Activated CD4-positive, alpha-beta T cell treated with anti-CD3 and anti-CD28 coated beads for 4 hours (primary cell): ENCODE results near the gene RORB.

Experiments used
- DNase-seq, 2 donors: peaks; one replicate each; pipeline ENCODE4 v3.0.0-alpha.2; 2020

The RORB gene

GRCh38 chr9:74496819-74497747 lies at the start of gene RORB:
TSS of gene RORB (plus strand) at chr9:74497335. CDS start at chr9:74497977, 642 bp downstream.
- DNase-seq: no peak

DNA sequence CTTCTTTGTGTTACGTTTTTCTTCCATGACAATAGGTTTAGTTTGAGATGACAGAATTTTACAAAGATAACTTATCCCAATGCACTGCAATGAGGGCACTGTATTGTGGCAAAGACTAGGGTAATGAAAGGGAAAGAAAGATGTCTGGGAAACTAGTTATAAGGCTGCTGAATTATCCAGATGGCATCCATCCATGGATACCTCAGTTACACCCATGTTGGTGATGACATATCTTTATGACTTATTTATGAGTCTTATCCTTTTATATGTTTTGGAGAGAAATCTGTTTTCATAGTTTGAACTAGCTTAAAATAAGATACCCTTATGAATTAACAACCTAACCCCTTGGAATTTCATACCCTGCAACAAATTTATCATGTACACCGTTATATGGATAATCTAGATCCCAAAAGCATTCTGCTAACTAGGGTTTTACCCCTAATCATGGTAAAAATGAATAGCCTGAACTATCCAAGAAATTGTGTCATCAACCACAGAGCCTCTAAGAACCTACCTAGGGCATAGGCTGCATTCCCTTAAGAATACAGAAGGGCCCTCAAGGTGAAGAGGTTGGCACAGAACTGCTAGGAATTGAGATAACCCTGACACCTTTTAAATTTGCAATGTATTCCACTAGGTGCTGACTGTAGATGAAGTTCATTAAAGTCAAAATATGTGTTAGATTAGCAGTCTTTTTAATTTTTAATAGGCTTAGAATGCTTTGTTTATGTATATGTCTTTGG lies 49.5 kb upstream of the RORB start:
- DNase-seq: no peak

GRCh38 chr9:74449060-74449459 lies 48.1 kb upstream of the RORB start:
- no peak for DNase-seq

GRCh38 chr9:74458832-74459231 lies 38.3 kb upstream of the RORB start:
- DNase-seq: no peak

- no peak for DNase-seq
Observed at GRCh38 chr9:74463825-74464224, 33.3 kb upstream of the RORB start.

- DNase-seq: no peak
Observed at GRCh38 chr9:74478606-74479005, 18.5 kb upstream of the RORB start.

DNA sequence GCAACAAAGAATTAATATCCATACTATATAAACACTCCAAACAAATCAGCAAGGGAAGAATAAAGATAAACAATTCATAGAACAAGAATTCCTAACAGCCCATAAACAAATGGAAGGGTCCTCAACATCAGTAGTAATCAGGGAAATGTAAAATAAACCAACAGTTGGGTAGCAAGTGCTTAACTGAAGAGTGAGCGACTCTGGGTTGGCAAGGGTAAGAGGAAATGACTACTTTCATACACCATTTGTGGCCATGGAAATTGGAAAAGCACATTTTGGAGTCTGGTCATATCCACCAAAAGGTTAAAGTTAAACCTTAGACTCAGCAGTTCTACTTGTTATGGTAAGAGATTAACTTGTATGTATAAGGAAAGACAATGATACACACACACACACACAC lies 17.4 kb upstream of the RORB start:
- no peak for DNase-seq

- DNase-seq: no peak
Observed at GRCh38 chr9:74487395-74487794, 9.7 kb upstream of the RORB start.

DNA sequence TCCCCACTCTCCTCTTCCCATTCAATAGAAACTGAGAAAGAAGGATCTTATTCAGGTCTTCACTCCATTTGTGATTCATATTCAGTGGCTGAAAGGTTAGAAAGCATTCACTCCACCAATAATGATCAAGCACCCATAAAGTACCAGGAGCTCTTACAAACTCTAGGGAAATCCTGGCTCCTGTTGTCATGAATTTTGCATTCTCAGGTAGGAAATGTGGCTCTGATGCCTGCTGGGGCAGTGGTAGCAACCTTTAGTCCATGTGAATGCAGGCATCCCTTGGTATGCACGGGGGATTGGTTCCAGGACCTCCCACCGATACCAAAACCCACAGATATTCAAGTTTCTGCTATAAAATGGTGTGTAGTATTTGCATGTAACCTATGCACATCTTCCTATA lies 3.6 kb upstream of the RORB start:
- DNase-seq: no peak

GRCh38 chr9:74494490-74494889 lies 2.6 kb upstream of the RORB start:
- DNase-seq: no peak

DNA sequence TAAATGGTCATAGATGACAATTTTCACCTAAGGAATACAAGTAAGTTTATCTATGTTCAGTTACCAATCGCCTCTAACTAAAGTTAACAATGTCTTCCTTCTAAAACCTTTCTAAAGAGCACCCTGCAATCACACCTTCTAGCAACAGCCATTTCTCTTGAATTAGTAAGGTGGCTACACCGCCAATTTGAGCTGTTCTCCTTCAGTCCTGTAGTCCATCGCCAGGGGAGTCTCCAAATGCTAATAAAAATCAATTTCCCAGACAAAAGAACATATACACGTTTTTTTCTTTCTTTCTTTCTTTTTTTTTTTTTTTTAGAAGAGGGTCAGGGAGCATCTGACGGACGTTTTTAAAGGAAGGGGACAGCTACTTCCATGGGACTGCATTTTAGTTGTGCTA lies 729 bp upstream of the RORB start:
- DNase-seq: no peak

GRCh38 chr9:74497748-74498620 lies 849 bp downstream of the RORB start:
- no peak for DNase-seq

GRCh38 chr9:74498621-74499095 lies 1.5 kb downstream of the RORB start:
- no peak for DNase-seq

DNA sequence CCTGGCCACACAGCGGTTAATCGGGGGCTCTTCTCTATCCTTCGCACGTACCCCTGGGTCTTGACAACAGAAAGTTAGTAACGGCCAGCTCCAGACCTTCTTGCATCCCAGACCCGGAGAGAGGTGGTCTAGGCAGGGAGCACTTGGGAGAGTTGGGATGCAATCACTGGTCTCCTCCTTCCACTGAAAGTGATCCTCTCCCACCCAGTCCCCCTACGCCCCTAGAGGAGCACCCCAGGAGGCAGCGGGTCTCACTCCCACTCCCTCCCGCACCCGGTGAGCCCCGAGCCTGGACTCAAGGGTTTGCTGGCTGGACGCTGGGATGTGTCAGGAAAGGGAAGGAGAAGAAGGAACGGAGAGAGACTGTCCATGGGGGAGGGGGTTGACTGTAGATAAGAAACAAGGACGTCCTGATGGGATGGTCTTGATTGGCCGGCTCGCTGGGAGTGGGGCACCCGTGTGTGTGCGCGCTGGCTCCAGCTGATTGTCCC lies 2.0 kb downstream of the RORB start:
- DNase-seq: no peak

DNA sequence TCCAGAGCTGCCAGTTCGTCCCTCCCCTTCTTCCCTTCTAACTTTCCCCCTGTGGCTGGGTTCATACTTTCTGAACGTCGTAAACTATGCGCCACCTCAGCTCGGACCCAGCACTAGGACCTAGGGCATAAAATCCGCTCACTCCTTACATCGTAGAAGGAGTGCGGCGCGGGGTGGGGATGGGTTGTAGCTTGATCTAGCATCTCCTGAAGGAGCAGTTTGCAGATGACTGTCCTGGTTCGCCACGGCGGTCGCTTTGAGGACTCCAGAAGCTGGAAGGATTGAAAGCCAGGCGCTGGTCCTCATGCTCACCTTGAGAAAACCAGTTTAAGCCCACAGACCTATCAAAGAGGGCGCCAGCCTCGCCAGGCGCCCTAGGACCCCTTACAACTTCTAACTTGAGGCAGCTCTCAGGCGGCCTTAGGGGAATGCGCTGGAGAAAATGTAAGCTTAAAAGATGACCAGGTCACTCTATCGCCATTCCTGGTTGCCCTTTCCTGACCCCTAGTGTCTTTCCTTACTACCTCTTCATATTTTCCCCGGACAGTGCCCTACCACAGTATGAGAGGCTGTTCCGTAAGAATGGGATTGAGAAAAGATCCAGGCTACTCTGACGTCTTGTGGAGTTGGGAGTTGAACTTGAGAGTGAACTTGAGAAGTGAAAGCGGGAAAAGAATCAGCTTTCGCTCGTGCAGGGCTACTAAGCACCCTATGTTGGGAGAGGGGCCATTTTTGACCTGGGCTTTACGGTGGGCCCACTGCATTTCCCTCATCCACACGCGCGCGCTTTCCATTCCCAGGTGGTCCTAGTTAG lies 2.8 kb downstream of the RORB start:
- no peak for DNase-seq

DNA sequence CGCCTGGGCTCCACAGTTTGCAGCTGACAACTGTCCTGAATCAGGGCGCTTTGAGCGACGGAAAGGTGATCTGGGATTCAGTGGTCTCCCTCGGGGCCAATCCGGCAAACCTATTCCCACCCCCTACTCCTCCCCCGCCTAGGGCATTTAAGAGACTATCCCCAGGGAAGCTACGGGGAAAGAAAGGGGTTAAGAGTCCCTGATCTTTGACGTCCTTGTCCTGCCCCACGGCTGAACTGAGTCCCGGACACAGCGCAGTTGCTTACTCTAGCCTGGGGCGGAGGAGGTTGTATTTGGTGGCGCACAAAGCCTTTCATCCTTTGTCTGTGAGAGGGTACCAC lies 3.4 kb downstream of the RORB start:
- DNase-seq: no peak

DNA sequence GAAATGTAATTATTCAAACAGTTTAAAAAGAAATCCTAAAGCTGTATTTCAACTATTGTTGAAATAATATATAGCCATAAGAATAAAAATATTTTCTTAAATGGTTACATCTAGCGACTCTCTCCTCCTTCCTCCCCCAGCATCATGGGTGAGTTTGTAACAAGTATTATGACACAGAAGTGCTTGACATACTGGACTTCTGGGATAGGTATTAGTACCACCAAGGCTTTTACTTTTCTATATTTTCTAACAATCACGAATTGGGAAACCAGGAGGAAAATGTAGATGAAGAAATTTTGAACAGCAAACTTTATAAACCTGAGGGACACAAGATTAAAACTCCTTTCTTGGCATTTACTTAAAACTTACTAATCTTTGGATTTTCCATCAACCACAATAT lies 4.4 kb downstream of the RORB start:
- no peak for DNase-seq

DNA sequence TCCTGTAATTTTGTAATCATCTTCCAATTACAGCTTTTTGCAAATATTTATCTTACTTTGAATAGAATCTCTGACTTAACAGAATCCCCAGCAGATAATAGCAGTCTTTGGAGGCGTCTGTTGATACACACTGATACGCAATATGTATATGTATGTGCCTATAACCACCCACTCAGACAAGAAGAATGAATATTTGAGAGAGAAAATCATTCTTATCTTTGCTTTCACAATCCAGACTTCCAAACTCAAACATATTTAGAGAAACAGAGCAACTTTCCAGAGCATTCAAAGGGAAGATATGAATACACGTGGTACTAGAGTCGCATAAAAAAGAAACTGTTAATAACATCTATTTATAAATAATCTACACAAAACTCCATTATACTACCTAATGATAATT lies 6.1 kb downstream of the RORB start:
- no peak for DNase-seq

- no peak for DNase-seq
Observed at GRCh38 chr9:74503666-74504065, 6.5 kb downstream of the RORB start.

DNA sequence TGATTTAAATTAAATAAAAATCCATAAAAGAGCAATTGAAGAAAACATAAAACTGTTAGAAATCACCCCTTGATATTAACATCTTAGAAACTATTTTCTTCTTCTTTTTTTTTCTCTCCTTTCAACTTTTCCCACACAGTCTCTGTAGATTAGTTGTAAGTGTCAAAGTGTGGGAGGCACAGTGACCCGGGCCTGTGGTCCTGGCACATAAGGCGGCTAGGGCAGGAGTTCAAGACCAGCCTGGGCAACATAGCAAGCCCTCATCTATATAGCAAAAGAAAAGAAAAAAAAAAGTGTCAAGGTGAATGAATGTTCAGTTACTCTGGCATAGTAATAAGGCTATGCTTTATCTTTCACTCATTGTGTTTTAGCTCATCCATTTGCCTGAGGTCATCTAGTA lies 14.2 kb downstream of the RORB start:
- DNase-seq: no peak

GRCh38 chr9:74512416-74512815 lies 15.3 kb downstream of the RORB start:
- DNase-seq: no peak

DNA sequence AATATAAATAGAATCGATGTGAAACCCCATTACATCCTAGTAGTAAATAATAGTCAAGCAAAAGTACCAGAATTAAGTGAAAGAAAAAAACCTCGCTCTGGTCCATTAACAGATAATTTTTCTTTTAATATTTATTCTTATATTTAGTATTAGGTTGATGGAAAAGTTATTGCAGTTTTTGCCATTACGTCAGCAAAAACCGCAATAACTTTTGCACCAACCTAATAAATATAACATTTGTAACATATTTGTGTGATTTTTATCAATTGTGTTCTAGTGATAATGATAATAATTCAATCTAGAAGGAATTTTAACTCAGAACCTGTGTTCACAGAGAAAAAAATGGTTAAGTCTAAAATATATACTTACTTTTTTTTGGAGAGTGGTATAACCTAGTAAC lies 16.1 kb downstream of the RORB start:
- no peak for DNase-seq
